PC-3 (cell line): Measurements from ENCODE around the gene KDM4B.

ENCODE experiments used
- EZH2 ChIP-seq: fragments of 300-600 bp; sonication (generic); IDR thresholded peaks from one replicate; pipeline ENCODE4 v1.6.1; 2017; ENCODE audit warnings: antibody characterized with exemption, mild to moderate bottlenecking, low read length; ENCODE audit not compliant: unreplicated experiment
- EZH2phosphoT487 ChIP-seq: fragments of 300-600 bp; sonication (generic); IDR thresholded peaks from 2 replicates; pipeline ENCODE4 v1.6.1; 2018; ENCODE audit warnings: mild to moderate bottlenecking, antibody characterized with exemption, low read length, borderline replicate concordance
- TF ChIP-seq, protein P1 (sequence below): fragments of 300-600 bp; sonication (generic); conservative IDR thresholded peaks from 2 replicates; pipeline ENCODE4 v1.5.1; 2017; ENCODE audit warnings: antibody characterized with exemption, low read depth, mild to moderate bottlenecking, low read length

DNA sequence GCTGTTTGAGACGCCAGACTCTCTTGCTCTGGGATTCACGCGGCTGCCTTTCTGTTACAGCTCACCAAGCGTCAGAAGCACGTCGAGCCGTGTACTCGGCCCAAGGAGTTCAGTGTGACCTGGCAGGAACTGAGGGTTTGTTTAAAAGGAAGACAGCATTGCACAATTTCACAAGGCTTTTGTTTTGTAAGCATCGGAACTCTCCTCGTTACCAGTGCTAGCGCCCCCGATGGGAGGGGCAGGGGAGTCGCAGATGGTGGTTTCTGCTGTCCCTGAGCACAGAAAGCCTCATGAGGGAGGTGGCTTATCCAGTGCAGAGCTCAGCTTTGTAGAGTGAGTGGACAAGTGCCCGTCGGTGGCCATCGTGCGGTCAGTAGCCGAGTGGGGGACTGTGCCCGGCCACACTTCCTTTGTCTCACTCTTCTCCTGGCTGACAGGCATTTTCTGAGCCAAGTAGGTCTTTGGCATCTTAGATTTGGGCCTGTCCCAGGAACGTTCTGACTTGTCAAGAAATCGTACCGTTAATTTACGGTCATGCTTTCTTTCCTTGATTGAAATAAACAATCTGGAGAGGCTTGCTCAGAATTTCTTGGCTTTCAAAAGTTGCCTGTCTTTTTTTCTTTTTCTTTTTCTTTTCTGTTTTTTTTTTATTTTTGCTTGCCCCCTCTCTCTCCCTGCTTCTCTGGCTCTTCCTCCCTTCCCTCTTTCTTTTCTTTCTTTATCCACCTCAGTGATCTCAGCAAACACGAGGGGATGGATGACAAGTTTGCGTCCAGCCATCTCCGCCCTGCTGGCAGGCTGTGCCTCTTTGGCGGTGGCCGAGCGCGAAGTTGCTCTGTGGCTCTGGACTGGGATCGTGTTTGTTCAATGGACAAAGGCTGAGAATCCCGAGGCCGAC is 7.7 kb downstream of the KDM4B start:
- TF ChIP-seq, protein P1, sequence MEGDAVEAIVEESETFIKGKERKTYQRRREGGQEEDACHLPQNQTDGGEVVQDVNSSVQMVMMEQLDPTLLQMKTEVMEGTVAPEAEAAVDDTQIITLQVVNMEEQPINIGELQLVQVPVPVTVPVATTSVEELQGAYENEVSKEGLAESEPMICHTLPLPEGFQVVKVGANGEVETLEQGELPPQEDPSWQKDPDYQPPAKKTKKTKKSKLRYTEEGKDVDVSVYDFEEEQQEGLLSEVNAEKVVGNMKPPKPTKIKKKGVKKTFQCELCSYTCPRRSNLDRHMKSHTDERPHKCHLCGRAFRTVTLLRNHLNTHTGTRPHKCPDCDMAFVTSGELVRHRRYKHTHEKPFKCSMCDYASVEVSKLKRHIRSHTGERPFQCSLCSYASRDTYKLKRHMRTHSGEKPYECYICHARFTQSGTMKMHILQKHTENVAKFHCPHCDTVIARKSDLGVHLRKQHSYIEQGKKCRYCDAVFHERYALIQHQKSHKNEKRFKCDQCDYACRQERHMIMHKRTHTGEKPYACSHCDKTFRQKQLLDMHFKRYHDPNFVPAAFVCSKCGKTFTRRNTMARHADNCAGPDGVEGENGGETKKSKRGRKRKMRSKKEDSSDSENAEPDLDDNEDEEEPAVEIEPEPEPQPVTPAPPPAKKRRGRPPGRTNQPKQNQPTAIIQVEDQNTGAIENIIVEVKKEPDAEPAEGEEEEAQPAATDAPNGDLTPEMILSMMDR: peak; percentile 84
- TF ChIP-seq EZH2phosphoT487 (no peak), EZH2 (no peak)
